ENCODE data around the gene DBNDD1.
"Not testable (repeated sequence)": the region's sequence is repeated elsewhere in the genome, so short reads cannot be mapped to it uniquely, and the experiment has no call there.

The DBNDD1 gene

DNA sequence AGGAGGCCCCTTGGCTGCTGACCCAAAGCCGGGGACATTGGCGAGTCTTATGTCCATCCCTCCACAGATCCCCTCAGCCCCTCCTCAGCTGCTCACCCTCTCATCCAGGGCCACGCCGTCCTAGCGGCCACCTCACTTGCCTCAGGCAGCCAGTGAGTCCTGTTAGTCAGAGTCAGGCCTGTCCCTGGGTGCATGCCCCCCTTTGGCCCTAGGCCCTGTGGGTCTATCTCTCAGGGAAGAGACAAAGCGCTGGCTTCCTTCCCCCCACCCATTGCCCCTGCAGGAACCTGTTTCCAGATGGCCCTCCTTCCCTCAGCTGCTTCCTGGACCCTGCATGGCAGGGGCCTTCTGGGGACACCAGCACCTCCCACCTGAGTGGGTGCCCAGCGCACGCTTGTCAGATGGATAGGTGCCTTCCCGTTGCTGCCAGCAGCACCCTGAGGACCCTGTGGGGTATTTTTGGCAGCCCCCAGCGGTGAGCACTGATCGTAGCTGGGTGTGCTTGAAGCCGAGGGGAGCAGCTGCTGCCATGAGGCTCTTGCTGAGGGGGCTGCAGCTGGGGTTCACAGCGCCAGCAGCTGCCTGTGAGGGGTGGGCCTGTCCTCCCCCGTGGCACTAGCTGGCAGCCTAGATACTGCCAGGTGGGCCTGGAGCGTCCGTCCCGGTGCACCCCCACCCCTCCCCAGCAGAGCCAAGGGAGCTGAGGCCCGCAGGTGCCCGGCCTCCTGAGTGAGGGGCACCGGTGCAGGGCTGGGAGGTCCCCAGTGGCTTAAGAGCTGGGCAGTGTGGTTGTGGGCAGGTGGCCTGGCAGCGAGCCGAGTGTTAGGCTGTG, 8.4 kb downstream of the DBNDD1 start:
- DNase-seq, result no peak

DNA sequence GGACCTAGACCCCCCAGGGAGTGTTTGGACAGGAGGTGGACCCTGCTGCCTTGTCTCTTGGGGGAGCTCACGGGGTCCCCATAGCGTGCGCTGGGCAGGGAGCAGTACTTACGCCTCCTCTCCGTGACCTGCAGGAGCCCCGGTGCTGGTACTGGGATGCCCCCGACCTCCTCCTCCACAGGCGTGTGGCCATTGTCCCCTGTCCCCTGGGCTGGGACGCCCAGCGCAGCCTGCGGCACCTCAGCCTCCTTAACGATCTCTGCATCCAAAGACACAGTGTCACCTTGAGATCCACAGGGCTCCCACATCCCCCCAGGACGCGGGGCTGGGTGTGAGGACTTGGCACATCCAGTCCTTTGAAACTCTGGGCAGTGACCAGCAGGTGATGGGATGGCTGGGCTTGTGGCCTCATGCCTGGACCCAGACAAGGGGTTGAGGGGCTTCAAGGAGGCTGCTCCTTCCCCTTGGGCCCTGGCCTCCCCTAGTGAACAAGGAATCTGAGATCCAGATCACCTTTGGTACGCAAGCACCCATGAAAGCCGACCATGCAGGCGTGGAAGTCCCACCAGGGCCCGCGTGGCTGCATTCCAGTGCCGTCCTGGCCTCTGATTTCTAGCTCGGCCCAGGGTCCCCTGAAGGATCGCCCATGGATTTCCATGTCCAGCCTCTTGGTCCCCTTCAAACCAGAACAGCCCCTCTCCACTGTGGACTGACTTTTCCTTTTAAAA, 9.9 kb downstream of the DBNDD1 start:
- no peak for DNase-seq

DNA sequence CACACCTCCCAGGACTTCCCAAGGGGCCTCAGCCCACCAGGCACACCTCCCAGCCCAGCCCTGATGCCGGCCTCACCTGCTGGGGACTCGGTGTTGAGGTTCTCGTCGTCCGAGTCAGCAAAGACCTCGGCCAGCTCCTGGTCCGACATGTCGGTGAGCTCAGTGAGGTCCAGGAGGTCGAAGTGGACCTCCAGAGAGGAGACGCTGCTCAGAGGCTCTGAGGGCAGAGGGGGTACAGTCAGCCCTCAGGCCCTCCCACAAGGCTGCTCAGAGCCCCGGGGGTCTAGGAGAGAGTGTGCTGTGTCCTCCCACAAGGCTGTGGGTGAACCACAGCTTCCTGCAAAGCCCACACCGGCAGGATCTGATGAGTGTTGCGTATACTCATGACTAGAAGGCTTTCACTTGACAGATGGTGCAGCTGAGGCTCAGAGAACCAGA, 10.5 kb downstream of the DBNDD1 start:
- DNase-seq, result peak; percentile 63 to 66

DNA sequence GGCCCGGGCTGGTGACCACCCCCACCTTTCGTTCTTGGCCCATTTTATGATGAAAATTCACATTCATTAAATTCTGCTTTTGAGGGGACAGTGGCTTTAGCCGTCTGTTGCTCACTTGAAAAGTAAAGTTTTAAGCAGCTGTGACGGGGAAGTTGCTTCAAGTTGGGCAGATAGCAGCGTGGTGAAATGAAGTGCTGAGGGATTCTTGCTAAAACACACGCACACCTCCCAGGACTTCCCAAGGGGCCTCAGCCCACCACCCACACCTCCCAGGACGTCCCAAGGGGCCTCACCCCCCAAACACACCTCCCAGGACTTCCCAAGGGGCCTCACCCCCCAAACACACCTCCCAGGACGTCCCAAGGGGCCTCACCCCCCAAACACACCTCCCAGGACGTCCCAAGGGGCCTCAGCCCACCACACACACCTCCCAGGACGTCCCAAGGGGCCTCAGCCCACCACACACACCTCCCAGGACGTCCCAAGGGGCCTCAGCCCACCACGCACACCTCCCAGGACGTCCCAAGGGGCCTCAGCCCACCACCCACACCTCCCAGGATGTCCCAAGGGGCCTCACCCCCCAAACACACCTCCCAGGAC, 11.5 kb downstream of the DBNDD1 start:
- not testable (repeated sequence) for DNase-seq

DNA sequence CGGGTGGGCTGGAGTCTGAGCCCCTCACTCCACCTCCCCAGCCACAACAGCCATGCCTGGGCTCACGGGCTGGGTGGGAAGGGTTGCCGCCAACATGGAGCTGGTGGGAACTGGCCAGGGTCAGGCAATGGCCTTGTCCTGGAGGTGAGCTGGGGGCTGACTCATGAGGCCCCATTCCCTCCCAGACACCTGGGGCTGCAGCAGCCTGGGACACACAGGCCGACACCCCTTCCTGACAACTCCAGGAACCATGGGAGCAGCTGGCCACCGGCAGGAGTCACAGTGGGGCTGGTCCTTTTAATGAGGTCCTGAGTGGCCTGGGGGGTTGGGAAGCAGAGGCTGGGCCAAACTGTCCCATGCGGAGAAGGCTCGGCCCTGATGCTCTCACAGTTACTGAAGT, 12.2 kb downstream of the DBNDD1 start:
- no peak for DNase-seq

DNA sequence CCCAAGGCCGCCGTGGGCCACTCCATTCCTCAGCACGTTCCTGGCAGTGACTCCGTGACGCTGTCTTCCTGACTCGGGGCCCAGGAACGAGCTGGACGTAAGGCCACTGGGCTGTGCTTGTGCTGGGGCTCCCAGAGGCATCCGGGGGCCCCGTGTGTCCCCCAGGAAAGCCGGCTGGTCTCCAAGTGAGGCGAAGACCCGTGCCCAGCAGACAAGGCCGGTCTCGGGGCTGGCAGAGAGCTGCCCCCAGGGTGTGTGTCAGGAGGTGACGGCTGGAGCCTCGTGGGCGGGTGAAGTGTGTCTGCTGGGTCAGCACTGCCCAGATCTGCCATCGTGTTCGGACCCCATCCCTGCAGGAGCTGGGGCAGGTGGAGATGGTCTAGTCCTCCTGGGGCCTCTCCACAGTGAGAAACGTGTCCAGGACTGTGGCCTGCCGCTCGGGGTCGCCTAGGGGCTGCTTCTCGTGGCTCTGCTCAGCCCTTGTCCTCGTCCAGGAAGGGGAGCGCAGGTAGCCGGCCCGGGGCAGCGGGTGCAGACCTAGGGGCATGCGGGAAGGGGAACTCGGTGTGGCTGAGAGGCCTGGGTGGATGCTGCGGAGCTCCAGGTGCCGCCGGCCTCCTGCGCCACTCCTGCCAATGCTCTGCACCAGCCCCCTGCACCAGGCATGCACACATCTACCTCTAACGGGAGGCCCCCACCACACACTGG, 13.1 kb downstream of the DBNDD1 start:
- DNase-seq, result no peak

DNA sequence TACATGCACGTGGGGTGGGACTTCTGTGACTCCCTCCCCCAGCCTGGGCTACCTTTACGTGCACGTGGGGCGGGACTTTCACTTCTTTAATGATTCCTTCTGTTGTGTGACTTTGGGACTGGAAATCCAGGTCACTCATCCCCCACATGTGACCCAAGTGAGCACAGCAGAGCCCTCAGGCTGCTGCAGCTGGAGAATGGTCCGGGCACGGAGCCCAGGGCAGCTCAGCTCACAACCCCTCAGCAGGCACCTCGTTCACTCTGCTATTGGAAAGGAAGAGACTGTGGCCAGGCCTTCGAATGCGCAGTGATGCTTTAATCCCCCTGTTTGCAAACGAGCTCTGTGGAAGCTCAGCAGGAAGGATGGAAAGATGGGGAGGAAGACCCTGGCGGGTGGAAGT, 14.7 kb downstream of the DBNDD1 start:
- DNase-seq, result no peak

DNA sequence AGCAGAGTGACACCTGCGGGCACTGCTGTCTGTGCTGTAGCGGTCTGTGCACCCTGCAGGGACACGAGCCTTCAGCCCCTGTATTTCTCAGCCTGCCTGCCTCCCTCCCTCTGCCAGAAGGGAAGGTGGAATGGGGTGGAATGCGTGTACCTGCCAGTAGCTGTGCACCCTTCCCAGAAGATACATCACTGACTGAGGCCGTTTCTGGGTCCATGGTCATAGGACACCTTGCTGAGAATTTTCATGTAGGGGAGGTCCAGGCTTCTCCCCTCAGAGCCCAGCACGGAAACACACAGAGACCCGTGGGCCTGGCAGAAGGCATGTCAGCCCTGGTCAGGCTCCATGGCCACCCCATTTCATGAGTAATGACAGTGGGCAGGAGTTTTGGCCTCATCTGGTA, 16.5 kb downstream of the DBNDD1 start:
- no peak for DNase-seq

DNA sequence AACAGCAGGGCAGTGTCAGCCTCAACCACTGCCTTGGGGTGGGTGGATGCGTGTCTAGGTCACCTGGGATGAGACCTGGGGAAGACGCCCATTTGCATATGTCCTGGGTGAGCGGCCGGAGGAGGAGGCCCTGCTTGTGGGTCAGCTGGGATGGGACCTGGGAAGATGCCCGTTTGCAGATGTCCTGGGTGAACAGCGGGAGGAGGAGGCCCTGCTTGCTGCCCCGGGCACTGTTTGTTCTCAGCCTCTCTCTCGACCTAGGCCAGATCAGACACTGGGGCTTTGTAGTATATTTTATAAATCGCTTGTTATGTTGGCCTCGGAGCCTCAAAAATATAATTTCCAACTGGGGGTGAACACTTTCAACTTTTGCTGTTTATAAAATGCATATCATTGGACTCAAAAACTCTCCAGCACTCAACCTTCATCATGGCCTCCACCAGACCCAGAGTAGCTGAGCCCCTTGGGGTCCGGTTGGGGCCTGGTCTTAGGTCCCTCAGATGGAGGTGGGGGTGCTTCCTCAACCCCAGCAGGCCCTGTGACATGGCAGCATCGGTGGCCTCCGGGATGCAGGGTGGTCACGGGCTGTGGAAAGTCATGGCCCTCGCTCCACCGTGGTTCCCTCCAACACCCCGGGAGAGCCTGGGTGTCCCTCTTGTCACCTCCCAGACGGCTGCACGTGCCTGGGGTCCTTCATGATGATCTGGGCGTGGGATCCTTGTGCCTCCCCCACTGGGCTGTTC, 17.3 kb downstream of the DBNDD1 start:
- DNase-seq, result no peak

DNA sequence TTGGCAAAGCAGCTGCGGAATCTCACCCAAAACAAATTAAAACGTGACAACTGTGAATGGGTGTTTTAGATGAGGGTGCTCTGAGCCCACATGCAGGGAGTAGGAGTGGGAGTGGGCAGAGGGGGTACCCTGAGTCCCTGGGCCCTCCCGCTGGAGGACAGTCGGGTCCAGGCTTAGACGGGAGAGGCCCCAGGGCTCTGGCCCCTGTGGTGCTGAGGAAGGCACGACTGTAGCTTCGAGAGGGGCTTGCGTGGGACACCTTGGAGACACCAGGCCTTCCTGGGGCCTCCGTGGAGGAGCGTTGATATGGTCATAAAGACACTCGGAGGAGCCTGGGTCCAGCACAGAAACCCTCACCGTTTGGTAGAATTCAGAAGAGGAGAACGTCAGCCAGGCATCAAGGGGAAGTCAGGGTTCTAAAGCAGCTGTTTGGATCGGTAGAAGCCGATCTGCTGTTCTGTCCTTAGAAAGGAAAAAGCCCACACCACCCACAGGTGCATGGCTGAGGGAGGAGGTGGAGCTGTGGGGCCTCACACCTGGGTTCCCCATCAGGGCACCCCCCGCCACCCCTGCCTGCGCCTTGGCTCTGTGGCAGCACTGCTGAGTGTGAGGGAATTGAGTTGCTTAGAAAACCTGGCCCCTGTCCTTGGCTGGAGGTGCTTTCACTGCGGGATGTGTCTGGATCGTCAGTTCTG, 18.4 kb downstream of the DBNDD1 start:
- DNase-seq, result no peak

DNA sequence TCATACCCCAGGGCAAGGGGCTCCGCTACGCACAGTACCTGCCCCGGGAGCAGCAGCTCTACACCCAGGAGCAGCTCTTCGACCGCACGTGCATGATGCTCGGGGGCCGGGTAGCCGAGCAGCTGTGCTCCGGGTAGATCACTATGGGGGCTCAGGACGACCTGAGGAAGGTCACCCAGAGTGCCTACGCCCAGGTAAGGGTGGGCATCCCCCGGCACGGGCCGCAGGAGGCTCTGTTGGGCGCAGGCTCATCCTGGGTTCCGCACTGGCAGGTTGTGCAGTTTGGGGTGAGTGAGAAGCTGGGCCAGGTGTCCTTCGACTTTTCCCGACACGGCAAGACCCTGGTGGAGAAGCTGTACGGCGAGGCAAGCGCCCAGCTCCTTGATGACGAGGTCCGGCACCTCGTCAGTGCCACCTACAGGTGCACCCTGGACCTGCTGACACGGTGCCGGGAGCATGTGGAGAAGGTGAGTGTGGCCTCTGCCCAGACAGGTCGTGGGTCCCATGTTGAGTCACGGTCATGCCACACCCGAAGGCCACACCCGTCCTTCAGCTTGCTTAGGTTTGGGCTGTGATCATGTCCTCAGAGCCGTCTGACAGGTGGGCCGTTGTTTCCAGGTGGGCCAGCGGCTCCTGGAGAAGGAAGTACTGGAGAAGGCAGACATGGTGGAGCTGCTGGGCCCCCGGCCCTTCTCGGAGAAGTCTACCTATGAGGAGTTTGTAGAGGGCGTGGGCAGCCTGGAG, 19.3 kb downstream of the DBNDD1 start:
- DNase-seq, result no peak

DNA sequence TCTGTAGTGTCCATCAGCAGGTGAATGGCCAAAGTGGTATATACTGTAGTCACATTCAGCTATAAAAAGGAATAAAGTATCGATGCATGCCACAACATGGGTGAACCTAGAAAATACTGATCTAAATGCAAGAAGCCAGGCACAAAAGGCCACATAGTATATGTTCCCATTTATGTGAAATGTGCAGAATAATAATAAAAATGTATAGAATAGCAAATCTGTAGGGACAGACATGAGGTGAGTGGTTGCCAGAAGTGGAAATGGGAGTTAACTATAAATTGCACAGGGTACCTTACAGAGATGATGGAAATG, 23.1 kb downstream of the DBNDD1 start:
- DNase-seq, result no peak

DNA sequence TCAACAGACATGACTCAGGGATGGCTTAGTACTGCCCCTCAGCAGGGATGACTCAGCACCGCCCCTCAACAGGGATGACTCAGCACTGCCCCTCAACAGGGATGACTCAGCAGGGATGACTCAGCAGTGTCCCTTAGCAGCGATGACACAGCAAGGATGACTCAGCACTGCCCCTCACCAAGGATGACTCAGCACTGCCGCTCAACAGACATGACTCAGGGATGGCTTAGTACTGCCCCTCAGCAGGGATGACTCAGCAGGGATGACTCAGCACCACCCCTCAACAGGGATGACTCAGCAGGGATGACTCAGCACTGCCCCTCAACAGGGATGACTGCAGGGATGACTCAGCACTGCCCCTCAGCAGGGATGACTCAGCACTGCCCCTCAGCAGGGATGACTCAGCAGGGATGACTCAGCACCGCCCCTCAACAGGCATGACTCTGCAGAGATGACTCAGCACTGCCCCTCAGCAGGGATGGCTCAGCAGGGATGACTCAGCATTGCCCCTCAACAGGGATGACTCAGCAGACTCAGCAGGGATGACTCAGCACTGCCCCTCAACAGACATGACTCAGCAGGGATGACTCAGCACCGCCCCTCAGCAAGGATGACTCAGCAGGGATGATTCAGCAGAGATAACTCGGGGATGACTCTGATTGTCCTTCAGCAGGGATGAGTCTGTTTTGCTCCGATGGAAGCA, 23.6 kb downstream of the DBNDD1 start:
- peak in 1 of 2 experiments; percentile 10 for DNase-seq

DNA sequence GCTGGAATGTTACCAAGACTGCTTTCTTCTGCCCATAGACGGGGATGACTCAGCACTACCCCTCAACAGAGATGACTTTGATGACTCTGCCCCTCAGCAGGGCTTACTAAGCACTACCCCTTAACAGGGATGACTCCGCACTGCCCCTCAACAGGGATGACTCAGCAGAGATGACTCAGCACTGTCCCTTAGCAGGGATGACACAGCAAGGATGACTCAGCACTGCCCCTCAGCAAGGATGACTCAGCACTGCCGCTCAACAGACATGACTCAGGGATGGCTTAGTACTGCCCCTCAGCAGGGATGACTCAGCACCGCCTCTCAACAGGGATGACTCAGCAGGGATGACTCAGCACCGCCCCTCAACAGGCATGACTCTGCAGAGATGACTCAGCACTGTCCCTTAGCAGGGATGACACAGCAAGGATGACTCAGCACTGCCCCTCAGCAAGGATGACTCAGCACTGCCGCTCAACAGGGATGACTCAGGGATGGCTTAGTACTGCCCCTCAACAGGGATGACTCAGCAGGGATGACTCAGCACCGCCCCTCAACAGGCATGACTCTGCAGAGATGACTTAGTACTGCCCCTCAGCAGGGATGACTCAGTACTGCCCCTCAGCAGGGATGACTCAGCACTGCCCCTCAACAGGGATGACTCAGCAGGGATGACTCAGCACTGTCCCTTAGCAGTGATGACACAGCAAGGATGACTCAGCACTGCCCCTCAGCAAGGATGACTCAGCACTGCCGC, 24.4 kb downstream of the DBNDD1 start:
- not testable (repeated sequence) for DNase-seq

DNA sequence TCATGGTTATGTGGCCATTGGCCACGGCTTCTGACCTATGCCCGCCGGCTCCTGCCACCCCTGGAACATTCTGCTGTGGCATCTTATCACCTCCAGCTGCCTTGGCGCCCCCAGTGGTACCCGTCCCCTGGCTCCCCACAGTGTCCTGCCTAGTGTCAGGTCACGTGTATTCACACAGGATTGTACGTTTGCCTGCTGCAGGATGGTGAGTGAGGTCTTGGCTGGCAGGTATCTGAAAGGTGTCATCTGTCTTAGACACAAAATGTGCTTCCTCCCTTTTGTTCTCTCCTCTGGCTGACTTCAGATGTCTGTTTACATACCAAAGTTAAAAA, 24.9 kb downstream of the DBNDD1 start:
- DNase-seq, result no peak

DNA sequence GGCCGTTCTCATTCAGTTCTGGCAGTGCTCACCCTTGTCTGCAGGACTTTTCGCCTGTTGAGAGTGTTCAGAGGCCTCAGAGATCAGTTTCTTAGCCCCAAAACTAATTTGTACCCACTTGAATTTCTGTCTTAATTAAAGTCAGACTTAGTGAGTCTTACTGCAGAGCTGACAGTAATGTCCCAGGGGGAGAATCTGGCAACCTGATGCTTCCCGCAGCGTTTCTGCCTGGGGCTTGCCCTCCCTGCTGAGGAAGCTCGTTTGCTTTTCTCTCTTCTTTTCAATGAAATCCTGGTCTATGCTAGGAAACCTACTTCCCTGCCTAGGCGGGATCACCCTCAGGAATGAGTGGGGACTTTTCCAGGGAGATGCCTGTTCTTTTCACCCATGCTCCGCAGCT, 25.3 kb downstream of the DBNDD1 start:
- DNase-seq, result no peak

DNA sequence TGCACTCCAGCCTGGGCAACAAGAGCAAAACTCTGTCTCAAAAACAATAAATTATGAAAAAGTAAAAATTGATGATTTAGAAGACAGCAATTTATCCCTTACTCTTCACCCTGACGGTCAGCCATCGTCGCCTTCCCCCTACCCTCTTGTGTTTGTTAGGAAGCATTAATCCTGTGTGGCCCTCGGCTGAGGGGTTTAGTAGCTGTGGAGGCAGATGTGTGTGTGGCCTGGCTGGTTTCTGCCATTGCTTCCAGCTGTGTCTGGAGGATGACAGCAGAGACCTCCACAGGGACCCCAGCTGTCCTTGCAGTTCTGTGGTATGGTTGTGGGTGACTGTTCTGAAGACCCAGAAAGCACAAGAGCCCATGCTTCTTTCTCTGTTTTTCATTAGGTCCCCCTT, 25.9 kb downstream of the DBNDD1 start:
- no peak for DNase-seq

DNA sequence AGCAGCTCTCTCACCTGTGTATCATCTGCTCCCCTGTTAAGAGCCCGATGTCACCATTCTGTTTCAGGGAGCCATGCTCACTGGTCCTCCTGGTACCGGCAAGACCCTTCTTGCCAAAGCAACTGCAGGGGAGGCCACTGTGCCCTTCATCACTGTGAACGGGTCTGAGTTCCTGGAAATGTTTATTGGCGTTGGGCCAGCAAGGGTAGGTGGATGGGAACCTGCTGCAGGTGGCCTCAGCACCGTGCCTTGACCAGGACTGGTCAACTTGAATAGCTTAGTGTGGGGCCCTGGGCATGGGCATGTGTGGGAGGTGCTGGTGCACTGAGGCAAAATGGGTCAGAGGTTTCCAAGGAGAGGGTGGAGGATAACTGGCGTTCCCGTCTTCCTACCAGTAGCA, 28.5 kb downstream of the DBNDD1 start:
- no peak for DNase-seq

DNA sequence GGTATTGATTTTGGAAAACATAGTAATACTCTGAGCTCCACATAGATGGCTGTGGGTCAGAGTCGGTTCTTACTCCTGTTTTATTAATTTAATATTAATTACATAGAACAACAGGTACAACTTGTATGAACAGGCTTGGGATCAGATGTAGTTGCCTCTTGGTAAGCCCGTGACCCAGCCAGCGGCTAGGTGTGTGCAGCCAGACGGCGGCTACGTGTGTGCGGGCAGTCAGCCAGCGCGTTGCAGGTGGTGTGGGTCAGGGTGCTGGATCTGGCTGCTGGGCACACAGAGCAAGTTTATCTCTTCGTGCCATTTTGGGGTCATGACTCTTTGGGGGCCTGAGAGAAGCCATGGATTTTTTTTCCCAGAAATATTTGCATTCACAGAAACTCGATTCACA, 30.3 kb downstream of the DBNDD1 start:
- no peak for DNase-seq

DNA sequence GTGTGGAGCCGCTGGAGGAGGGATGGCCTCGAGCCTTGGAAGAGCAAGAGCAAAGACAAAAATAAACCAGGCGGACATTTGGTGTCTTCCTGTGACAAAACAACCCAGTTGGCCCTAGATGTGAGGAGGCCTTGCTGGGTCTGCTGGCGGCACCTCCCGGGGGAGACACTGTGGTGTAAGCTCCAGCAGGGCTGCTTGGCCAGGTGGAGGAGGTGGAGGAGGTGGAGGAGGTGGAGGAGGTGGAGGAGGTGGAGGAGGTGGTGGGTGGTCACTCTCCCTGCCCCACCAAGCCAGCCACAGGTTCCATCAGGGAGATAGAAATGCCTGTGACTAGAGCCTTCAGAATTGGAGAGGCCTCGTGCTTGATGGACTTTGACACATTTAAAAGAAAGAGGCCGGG, 32.1 kb downstream of the DBNDD1 start:
- DNase-seq, result no peak
